Measurements from ENCODE around the gene RBM43.

GRCh38 chr2:151239624-151240023 is 22.0 kb downstream of the RBM43 start:
- TF ChIP-seq CTCF (conservative IDR thresholded peaks at IDR 0.05; ENCODE audit: low read depth, low read length), result no peak
- no peak for TF ChIP-seq EZH2 (IDR thresholded peaks at IDR 0.05; ENCODE audit: low read length, unreplicated experiment)

All from PC-3 (cell line).